GM21381 (cell line): ENCODE measurements around the gene FAM163B.

Experiments used
- ATAC-seq: cut with Tn5 transposase; IDR thresholded peaks from one replicate; pipeline ENCODE4 v1.9.1; 2021; ENCODE audit warnings: mild to moderate bottlenecking, moderate library complexity; ENCODE audit not compliant: unreplicated experiment

FAM163B gene

DNA sequence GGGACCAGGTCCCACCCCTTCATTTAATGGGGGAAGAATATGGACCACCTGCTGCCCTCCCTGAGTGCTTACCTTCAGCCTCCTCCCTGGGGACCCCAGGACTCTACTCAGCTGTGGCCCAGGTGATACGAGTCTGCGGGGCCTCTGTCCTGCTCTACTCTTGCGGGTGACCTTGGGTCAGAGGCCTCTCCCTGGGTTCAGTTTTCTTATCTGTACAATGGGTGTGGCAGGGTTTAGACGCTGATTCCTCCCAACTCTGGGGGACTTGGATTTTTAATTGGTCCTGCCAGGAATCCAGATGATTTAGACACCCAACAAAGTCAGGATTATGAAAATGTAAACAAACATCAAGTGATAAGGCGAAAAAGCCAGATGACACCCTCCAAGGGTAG is 25.0 kb downstream of the FAM163B start:
- ATAC-seq = no peak

DNA sequence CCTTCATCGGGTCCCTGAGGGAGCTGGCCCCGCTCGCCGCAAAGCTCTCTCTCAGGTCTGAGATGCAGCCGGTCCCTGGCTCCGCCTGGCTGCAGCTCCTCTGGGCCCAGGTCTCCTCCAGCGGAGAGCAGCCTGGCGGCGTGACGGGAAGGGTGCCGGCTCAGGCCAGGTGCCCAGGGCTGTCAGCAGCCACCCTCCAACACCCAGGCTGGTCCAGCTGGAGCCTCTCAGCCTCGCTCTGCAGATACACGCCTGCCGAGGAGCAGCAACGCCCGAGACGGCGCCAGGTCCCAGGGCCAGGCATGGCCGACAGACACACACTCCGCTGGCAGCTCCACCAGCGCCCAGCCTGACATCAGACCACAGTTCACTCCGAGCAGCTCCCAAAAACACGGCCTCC is 25.6 kb downstream of the FAM163B start:
- ATAC-seq = no peak

DNA sequence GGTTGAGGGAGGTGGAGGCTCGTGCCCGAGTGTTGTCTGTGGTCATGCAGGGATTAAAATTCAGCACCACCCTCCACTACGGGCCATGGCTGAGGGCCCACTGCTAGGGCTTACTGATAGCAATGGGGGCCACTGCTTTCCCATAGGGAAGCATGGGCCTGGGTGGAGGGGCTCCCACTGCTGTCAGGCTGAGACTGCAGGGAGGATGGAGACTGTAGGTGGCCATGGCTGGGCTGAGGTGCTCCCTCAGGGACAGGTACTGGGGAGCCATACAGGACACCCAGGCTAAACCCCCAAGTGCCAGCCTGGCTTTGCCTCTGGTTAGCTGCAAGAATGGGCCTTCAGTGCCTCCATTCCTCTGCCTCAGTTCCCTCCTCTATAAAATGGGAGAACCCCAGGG is 26.1 kb downstream of the FAM163B start:
- ATAC-seq = no peak

DNA sequence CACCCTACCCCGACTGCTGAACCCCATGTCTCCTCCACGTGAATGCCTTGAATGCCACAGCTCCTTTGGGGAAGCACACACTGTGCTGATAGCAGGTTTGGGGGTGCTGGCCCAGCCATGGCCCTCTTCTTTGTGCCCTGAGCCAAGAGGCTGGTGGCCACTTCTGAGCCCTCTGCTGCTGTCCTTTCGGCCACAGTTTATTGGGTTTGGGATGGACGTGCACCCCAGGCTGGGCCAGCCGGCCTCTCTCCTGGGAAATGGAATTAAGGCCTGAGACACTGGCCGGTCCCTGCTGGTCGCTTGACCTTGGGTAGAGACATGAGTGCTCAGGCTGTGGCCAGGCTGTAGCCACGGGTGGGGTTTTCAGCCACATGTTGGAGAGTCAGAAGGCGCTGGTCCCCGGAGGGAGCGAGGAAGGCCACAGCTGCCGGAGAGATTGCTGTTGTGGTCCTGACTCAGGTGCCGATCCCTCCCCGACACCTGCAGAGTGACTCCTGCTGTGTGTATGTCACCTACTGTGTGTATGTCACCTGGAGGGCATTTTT is 26.6 kb downstream of the FAM163B start:
- no peak for ATAC-seq

DNA sequence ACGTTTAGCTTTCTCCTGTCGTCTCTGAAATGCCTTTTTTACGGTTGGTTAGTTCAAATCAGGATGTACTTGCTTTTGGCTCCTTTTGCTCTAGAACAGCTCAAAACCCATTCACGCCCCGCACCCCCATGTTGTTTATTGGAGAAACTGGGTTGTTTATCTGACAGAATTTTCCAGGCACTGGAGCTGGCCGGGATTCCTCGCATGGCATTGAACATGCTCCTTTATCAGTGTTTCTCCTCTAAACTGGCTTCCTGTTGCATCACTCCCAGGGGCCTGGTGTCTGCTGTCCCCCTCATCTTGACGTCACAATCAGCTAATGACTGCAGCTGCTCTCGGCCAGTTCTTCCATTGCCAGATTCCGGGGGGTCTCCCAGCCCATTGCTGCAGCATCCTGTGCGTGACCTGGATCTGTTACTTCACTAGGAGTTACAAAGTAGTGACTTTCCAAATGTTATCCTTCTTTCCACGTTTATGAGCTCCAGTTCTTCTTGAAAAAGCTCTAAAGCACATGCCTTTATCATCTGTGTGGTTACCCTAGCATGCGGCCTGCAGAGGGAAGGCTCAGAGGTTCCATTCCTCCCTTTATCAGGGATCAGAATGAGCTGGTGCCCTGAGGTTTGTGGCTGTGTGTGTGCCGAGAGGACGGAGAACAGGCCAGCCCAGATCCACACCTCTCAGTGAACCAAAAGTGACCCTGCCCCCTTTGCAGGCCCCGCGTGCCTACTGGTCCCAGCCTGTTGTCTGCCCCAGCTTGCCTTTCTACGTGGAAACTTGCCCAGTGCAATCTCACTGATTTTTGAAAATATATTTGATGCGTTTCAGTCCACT is 27.5 kb downstream of the FAM163B start:
- no peak for ATAC-seq

DNA sequence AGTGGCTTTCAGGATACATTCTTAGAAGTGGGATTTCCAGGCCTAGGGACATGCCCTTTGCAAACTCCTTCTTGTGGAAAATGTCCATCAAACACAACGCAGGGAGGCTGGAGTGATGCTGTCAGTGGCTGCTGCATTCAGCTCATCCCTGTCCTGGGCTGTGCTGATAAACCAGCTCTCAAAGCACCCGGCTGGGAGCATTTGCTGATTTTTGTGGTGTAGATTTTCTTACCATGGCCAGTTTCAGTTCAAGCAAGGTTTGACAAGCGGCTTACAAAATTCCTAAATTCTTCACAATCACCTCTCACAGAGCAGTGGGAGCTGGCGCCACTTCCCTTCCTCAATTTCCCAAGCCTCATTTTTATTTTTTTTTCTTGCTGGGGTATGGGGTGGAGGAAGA is 28.2 kb downstream of the FAM163B start:
- no peak for ATAC-seq

DNA sequence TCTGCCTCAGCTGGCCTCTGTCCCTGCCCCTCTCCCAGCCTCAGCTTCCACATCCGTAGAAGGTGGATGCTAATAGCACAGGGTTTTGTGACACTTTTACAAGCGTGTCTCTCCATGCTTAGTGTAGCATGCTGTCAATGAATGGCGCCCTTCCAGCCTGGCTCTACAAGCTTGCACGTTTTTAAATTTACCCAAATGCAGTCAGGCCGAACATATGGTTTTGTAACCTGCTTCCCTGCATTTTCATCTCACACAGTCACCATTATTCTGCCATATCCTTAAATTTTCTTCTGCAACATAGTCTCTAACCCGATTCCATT is 28.8 kb downstream of the FAM163B start:
- ATAC-seq = no peak

DNA sequence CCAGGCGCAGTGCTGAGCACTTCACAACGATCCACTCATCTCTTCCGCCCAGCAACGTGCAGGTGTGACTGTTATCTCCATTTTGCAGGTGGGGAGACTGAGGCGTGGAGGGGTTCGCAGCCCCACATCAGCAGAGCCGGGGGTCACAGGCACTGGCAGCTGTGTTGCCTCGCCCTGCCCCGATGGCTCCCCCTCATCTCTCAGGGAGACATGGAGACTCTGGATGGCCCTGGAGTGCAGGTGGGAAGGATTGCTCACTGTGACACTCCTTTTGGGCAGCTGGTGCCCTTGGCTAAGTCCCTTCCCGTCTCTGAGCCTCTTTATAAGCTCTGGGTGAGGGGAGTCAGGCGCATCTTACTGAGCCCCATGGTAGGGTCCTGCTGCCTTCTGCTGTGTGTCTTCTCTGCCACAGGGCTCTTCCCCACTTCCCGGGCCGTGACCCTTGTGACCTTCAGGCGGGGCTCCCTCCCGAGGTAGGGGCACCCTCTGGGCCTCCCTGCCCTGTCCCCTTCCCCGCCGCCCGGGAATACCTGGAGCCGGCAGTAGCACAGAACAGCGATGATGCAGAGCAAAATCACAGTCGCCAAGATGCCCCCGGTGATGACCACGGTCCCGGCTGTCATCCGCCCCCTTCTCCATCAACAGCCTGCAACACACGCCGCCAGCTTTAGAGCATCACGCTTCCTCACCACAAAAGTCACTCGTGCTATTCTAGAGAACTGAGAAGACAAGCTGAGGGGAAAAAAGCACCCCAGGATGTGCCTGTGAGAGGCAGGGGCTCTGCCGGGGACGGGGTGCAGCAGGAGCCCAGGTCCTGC is 29.4 kb downstream of the FAM163B start:
- no peak for ATAC-seq

DNA sequence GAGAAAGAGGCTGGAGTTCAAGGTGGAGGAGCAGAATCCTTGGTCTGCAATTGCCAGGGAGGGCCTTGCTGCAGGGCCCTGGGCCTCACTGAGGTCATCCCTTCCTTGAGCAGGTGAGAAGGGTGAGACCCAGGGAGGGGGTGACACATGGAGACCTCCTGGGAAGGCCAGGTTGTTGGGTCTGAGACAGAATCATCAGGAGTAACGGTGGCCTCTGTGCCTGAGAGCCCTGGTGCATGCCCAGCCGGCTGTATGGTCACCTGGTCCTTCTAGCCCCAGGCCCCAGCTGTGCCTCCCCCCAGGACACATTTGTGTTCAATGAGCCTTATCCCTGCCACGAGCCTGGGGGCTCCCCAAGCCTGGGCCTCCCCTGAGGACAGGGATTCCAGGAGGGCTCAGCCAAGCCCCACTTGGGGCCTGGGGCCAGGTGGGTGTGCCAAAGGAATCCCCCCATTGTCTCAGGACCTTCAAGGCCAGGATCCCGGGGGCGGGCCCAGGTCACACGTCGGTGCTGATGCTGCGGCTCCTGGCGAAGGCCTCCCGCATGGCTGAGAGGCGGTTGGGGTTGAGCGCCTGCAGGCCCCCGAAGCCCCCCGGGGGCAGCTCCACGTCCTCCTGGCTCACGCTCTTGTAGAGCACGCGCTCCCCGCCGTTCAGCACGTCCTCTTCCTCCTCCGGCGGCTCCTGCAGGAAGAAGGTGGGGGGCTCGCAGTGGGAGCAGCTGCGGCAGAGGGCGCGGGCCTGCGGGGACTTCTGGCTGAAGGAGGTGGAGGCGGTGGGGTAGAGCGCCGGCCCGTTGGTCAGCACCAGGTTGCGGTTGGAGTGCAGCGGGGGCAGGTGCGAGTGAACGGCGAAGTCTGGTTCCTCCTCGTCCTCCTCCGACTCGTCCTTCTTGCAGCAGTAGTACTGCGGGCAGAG is 30.4 kb downstream of the FAM163B start:
- no peak for ATAC-seq

DNA sequence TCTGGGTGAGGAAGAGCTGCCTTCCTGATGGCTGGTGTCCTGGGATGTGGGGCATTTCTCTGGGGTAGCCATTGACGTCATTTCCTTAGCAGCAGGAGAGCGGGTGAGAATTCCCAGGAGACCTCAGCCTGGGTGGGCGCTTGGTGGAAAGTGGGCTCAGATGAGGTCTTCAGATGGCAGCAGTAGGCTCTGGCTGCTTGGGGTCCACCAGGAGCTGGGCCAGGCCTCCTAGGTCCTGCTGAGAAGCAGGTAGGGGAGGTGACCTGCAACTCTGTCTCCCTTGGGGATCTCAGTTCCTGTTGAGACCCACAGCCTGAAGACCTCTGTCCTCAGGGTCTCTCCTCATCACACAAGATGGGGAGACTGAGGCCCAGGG is 31.5 kb downstream of the FAM163B start:
- no peak for ATAC-seq

DNA sequence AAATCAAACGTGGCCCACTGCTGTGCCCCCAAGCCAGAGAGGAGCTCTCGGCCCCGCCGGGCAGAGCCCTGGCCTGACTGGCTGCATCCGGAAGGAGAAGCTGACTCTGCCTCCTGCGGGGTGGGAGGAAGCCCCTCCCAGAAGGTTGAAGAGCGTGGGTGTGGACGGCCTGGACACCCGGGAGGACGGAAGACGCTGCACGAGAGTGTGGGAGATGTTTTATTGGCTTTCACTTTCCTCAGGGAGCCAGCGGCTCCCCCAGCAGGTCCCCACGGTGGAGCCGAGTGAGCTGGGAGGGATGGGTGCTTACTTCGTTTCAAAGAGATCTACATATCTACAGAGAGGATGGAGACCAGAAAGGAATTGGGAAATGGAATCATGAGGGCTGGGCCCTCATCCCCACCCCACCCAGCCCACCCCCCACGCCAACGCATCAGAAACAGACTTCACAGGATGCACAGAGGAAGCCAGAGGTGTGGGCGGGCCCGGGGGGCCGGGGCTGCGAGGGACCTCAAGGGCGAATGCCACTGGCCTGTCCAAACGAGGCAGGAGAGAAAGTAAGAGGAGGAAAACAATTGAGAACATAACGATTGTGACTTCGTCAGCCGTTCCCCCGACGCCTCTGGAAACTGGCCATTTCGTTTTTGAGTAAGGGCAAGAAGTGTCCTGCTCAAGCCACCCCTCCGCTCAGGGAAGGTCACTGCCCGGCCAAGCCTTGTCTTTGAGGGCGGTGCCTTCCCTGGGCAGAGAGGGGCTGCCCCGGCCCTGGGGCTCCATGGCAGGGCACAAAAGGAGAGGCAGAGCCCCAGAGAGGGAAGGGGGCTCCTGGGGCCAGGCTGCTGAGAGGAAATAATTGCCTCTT is 32.1 kb downstream of the FAM163B start:
- no peak for ATAC-seq

DNA sequence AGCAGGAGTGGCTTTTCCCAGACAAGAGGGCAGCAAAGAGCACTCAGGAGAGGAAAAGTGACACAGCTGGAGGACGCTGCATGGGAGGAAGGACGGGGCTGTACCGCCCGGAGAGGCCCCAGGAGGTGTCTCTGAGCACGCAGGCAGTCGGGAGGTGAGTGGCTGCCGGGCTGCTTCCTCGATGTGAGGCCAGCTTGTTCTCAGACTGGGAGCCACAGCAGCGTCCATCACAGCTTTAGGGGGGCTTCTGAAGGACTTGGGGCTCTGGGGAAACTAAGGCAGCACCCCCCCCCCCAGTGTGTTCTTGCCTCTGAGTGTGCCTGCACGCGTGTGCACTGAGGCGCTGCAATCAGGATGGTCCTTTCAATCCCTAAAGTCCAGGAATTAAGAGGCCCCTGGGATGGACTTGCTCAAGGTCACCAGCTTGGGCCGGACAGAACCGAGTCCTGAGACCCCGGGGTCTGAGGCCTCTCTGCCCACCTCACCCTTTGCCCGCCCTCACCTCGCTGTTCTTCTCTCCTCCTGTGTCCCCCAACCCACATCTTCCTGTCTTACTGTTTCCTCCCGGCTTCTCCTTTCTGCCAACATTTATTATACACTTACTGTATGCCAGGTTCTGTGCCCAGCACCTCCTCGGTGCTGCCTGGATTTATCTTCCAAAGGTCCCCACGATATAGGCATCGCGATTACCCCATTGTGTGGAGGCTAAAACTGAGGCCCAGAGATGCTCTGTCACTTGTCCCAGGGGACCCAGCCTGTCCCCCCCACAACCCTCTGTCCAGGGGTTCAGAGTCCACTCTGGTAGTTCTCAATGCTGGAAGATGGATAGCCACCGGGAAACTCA is 32.9 kb downstream of the FAM163B start:
- ATAC-seq = no peak

DNA sequence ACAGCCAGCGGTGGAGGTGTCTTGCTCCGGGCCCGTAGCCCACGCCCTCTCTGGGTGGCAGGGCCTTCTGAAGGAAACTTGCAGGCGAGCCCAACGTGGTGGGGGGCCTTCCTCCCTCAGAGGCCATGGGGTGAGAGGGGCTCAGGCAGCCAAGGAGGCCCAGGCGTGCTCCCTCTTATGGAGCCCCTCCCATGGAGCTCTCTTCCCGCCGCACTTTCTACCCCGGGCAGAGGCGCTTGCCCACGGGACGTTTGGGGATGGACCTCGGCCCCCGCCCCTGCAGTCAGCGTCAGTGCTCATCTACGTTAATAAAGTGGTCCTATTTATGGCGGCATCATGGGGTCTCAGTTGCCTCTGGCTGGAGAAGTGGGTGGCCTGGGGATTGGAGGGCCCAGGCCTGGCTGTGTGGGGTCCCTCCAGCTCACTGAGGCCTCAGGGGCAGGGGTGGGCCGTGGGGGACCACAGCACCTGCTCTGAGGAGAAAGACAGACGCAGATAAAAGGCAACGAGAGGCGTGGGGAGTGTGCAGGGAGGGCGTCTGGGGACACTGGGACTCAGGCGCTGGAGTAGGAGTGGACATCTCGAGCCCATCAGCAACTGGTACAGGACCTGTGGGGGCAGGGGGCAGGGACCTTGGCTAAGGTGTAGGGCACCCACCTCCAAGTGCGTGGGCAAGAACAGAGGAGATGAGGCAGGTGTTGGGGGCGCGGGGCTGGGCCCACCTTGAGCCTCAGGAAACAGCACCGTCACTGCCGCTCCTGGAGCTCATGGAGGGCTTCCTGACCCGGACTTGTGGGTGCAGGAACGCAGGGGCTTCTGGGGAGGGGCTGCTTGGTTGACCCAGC is 33.8 kb downstream of the FAM163B start:
- ATAC-seq = no peak

DNA sequence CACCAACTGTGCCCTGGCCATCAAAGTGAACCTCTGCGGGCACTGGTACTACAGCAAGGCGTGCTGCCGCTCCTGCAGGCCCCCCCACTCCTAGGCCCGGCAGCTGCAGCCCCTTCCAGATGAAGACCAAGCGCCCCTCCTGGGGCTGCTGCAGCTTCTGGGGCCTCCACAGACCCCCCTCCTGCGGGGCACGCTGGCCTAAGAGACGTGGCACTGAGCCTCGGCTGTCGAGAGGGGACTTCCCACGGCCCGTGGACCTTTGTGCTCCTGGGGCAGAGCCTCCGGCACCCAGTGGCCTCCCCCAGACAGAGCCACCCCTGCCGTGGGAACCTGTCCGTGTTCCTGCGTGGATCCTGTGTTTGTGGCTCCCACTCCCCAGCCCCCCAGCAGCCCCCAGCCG is 34.4 kb downstream of the FAM163B start:
- ATAC-seq = no peak

DNA sequence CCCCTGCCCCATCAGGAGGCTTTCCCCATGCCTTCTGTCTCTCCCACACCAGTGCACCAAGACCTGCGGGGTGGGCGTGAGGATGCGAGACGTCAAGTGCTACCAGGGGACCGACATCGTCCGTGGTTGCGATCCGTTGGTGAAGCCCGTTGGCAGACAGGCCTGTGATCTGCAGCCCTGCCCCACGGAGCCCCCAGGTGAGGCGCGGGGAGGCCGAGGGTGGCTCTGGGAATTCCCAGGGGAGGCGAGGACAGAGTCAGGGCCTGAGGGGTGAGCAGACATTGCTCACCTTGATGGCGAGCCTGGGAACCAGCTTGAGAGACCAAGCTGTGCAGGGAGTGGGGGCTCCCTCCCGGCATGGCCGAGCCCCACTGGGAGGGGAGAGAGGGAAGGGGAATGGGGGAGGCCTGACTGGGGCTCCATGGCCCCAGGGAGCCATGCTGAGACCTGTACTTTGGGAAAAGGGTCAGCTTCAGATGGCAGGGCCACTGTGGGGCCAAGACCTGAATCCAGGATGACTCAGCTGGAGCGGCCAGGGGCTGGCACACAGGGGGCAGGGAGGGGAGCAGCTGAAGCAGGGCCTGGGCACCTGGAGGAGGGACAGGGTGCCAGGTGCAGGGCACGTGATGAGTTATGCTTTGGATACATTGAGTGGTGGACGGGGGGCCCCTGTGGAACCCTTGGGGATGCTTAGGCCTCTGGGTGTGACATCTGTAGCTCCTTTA is 35.2 kb downstream of the FAM163B start:
- no peak for ATAC-seq

DNA sequence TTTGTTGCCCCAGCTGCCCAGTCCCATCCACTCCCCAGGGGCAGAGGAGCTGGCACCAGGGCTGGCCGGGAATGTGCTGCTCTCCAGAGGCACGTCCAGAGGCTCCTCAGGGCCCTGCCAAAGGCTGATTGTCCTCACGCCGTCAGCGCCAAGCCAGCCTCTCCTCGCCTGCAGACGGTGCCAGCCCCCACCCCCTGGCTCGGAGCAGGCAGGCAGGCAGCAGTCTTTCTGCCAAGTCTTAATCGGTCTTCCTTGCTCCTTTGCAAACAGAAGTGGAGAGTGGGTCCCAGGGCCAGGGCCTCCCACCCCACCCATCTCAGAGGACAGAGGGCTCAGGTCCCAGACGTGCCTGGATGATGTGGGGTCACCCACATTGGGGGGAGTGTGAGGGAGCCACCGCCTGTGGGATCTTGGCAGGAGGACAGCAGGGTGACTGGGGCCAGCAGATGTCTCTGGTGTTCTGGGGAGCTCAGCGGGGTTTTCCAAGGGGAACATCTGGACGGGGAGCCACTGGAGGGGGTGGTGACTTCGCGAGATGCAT is 36.3 kb downstream of the FAM163B start:
- no peak for ATAC-seq

DNA sequence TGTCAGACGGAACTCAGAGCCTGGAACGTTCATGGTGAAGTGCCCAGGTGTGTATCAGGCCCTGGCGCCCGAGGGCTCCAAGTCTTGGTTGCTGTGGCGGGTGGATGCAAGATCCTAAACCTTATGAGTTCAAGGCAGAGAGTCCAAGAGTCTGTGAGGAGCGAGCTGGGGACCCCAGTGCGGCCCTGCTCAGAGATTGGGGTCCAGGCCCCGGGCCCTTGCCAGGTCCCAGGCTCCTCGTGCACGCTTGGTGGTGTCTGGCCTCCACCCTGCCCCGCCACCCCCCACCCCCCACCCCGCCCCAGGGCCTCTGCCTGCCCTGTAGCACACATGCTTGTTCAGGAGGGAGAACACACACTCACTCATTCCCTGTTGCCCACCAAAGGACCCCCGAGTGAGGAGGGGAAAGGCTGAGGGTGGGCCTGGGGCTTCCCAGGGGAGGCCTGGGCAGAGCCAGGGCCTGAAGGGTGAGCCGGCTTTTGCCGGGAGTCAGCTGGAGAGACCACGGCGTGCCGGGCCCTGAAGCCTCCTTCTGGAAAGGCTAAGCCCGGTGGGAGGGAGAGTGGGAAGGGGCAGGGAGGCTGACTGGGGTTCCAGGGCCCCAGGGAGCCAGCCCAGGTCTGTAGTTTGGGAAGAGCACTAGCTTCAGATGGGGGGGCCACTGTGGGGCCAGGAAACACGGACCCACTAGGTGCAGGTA is 37.1 kb downstream of the FAM163B start:
- no peak for ATAC-seq
